Nucleus accumbens (tissue), 56 donors: ENCODE results near the gene LAMA2.
"Not testable (repeated sequence)": the region's sequence is repeated elsewhere in the genome, so short reads cannot be mapped to it uniquely, and the experiment has no call there.

Experiments
- DNase-seq, 56 donors: peaks; one replicate each; lab custom pipeline; 2025; lab: John Stamatoyannopoulos, UW

LAMA2 gene

DNA sequence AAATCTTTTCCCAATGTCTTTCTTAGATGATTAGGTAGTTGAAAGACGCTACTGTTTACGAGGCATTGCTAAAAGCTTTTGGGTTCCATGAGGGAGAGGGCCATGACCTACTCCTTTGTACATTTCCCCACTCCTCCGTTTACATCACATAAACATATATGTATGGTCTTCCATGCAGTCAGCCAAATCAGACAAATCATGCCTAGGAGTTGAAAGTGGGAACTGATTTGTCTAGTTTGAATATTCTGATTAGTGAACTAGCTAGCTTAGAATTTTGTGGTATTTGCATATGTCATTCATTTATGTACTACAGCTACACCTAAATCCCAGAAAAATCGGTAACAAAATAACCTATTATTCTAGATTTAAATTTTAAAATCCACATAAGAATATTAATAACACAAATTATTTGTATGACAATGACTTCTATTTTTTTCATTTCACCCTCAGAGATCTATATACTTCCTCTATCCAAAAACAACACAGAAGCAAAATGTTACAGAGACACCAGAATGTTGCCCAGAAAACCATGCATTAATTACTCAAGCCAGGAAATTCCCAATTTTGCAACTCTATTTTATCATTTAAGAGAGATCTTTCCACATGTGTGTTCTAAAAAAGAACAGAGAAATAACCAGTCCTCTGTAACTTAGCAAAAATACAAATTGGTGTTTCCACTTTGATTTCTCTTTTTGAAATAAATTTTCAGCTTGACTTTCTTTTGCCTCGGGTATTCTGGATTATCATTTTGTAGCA is 231.9 kb downstream of the LAMA2 start:
- DNase-seq: no peak

DNA sequence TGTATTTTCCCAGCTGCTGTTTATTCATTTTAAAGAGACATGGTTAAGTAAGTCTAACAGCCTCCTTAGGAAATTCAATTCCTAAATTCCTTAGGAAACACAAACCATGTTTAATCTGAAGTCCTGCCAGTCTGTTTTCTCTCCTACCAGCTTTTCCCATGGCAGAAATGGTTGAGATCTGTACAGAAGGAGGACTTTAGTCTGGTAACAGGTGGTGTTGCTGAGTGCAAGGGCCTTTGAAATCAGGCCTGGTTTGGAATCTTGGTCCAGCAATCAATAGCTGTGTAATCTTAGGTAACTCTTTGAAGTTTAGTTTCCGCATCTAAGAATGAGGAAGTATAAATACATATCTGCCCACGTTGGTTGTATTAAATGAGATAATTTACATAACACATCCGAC is 232.5 kb downstream of the LAMA2 start:
- no peak for DNase-seq

GRCh38 chr6:129117355-129117754 is 234.4 kb downstream of the LAMA2 start:
- DNase-seq: no peak

- DNase-seq: no peak
Observed at GRCh38 chr6:129120856-129121638, 238.1 kb downstream of the LAMA2 start.

GRCh38 chr6:129124347-129124746 is 241.4 kb downstream of the LAMA2 start:
- DNase-seq: no peak

DNA sequence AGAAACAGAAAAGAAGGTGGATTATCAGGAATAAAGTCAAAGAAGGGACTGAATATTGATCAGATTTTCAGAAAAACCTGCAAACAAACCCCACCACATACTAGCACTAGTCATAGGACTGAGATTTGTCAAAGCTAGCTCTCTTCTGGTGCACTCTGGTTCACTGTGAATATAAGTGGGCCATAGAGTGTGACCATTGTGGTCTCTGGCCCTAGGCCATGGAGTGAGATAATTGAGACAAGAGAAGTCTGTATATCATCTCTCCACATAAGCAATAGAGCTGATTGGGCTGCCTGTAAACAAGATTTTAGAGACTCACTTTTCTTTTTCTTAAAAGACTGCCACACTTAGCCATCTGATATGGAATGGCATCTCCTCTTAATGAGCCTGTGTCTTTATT is 247.2 kb downstream of the LAMA2 start:
- DNase-seq: no peak

GRCh38 chr6:129130959-129131681 is 248.2 kb downstream of the LAMA2 start:
- no peak for DNase-seq

- no peak for DNase-seq
Observed at GRCh38 chr6:129133770-129134192, 250.8 kb downstream of the LAMA2 start.

- peak in 13 of 56 donors; percentile 6 to 40 (median 17) for DNase-seq
Observed at GRCh38 chr6:129134535-129134934, 251.6 kb downstream of the LAMA2 start.

- no peak for DNase-seq
Observed at GRCh38 chr6:129135451-129135850, 252.5 kb downstream of the LAMA2 start.

DNA sequence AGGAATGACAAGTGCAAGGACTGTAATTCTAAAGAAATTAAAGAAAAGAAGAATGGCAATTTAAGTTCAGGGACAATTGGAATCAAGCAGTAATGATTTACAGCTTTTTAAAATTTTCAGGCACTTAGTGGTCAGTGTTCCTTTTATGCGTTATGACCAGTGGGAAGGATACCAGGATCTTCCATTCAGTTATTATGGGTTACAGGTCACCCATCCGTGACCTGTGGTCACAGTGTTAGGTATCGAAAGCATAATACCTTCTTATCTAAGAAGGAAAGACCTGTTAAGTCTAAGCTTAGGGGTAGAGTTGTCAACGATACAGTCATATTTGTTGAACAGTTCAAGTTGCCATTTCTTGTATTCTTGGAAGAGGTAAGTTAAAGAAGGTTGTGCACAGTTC is 253.8 kb downstream of the LAMA2 start:
- no peak for DNase-seq

DNA sequence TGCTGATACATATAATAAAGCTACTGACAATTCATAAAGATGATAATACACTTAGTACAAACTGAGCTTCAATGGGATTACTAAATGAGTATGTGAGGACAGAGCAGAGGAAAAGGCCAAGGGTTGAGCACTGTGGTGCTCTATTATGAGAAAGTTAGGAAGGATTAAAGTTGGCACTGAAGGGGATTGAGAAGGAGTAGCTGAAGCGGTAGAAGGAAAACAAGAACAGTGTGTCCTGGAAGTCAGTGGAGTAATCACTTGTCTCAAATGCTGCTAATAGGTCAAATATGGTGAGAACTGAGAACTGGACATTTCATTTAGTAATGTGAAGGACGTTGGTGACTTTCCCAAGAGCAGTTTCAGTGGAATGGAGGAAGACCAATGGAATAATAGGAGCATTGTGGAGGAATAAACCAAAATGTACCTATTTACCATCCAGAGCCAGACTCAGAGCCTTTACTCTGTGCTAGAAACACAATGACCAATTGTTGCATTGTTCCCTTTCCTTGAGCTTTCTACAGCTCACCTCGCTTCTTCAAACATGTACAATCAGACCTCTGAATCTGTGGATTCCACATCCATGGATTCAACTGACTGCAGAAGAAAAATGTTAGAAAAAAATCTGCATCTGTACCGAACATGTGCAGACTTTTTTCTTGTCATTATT is 255.9 kb downstream of the LAMA2 start:
- DNase-seq: no peak

DNA sequence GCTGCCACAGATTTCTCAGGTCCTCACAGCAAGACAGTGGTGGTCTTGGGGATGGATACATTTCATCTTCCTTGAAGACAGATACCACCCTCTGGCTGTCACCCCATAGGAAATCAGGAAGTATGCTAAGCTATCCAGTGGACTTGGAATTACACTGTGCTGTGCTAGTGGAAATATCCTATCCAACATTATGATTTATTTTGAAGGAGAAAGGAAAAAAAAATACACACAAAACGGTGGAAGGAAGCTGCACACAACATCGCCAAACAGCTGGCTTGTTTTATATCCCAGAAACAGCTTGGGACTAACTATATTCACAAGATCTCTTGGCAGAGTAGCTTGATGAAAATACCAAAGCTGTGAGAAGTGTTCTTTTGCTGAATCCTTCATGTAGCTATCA is 257.6 kb downstream of the LAMA2 start:
- no peak for DNase-seq

DNA sequence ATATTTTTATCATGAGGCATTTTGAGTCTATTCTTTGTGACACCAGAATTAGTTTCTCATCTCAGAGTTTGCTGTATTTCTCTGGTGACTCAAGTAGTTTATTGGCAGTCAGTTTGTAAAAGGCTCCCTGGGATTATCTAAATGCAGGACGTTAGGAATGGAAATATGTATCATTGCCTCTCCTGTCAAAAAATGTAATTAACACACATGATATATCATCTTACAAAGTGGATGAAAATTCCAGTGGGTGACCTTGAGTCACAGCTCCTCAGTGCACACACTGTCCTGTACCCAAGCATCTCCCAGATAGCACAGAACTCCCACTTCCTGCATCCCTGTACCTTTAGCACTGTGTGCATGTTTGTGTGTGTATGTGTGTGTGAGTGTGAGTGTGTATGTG is 258.6 kb downstream of the LAMA2 start:
- DNase-seq: no peak

- no peak for DNase-seq
Observed at GRCh38 chr6:129146902-129147301, 264.0 kb downstream of the LAMA2 start.

DNA sequence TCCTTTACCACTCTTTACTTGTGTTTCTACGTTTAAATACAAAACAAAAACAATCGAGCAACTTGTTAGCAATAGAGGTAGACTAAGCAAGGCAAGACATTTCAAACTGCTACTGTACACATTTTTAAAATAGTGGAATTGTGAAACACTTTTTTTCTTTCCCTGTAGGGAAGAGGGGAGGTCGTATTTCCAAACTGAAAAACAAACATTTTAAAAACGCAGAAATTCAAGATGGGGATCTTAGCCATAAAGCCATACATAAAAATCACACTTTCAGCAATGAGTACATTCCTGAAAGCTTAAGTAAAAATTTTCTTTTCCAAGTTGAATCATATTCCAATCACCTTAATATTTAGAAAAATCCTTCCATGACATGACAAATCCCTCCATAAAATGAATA is 267.6 kb downstream of the LAMA2 start:
- DNase-seq: no peak

GRCh38 chr6:129153257-129153656 is 270.3 kb downstream of the LAMA2 start:
- DNase-seq: no peak

GRCh38 chr6:129159242-129159641 is 276.3 kb downstream of the LAMA2 start:
- not testable (repeated sequence) for DNase-seq

GRCh38 chr6:129162605-129163004 is 279.7 kb downstream of the LAMA2 start:
- no peak for DNase-seq

GRCh38 chr6:129163551-129163950 is 280.6 kb downstream of the LAMA2 start:
- no peak for DNase-seq

GRCh38 chr6:129164032-129164431 is 281.1 kb downstream of the LAMA2 start:
- no peak for DNase-seq
